GM21576 (cell line): ENCODE measurements around the gene LMO7.
A peak's percentile ranks its signal among the peaks of the same experiment; 100 is the strongest.
"Not testable (repeated sequence)": the region's sequence is repeated elsewhere in the genome, so short reads cannot be mapped to it uniquely, and the experiment has no call there.

Experiments used
- ATAC-seq: cut with Tn5 transposase; IDR thresholded peaks from one replicate; pipeline ENCODE4 v1.9.1; 2021; ENCODE audit warnings: mild to moderate bottlenecking, moderate library complexity; ENCODE audit not compliant: unreplicated experiment

The LMO7 gene

DNA sequence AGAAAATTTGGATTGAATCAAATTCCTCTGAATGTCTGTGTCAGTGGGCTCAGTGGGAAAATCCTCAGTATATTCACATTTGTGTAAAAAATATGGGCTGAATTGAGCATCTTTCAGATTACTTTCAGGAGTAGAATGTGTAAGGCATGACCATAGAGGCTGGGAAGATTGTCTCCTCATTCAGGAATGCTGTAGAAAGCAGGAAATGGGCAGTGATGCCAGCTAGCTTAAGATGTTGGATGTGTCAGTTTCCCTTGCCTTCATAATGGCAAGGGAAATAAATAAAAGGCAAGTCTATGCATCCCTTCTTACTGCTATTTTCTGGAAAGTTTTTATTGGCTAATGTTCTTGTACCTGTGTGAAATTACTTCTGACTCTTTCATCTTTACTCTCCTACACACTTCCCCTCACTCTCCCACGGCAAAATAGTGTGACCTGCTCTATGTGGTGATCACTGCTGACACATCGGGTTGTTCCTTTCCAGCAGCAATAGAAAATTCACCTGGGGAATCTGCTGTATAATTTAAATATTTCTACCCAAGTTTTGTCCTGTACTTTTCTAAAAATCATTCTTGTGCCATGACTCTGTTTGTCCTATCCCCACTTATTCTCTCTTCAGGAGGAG lies 103.2 kb downstream of the LMO7 start:
- peak; percentile 68 for ATAC-seq

- no peak for ATAC-seq
These were observed 103.9 kb downstream of the LMO7 start for GRCh38 chr13:75740031-75740430.

DNA sequence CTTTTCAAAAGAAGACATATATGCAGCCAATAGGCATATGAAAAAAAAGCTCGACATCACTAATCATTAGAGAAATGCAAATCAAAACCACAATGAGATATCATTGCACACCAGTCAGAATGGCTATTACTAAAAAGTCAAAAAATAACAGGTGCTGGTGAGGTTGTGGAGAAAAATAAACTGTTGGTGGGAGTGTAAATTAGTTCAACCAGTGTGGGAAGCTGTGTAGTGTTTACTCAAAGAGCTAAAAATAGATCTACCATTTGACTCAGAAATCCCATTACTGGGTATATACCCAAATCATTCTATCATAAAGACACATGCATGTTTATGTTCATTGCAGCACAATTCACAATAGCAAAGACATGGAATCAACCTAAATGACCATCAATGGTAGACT lies 106.9 kb downstream of the LMO7 start:
- ATAC-seq: not testable (repeated sequence)

DNA sequence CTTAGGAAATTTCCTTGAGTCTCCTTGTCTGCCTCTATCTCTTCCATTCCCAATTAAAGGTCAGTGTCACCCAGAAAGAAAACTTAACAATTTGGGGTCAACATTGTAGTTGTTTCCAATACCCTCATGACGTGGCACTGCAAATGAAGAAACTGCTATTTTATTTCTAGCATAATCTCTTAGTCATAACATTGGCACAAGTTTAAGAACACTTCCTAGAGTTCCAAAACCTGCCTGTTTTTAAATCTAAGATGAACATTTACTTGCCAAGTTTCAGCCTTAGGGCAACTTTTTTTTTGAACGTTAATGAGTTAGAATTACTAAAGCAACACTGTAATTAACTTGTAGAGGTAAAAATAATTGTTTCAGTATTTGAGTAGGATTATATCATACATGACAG lies 108.0 kb downstream of the LMO7 start:
- ATAC-seq: no peak

GRCh38 chr13:75745387-75745786 lies 109.3 kb downstream of the LMO7 start:
- ATAC-seq: no peak

GRCh38 chr13:75748874-75749273 lies 112.7 kb downstream of the LMO7 start:
- ATAC-seq: no peak

- no peak for ATAC-seq
These were observed 113.3 kb downstream of the LMO7 start for GRCh38 chr13:75749407-75749806.

DNA sequence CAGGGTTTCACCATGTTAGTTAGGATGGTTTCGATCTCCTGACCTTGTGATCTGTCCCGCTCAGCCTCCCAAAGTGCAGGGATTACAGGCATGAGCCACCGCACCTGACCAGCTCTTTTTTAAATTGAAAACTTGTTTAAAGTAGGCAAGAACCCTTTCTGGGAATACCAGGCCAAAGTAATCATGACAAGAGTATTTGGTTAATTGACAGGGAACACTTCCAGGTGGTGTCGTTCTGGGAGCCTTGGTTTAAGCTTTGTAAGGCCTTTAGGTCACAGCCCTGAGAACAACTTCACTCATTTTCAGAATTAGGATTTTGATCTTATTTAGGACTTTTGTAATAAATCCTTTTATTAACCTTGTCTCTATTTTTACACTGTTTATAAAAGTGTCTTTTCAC lies 115.2 kb downstream of the LMO7 start:
- ATAC-seq: no peak

- no peak for ATAC-seq
These were observed 116.7 kb downstream of the LMO7 start for GRCh38 chr13:75752826-75753225.

DNA sequence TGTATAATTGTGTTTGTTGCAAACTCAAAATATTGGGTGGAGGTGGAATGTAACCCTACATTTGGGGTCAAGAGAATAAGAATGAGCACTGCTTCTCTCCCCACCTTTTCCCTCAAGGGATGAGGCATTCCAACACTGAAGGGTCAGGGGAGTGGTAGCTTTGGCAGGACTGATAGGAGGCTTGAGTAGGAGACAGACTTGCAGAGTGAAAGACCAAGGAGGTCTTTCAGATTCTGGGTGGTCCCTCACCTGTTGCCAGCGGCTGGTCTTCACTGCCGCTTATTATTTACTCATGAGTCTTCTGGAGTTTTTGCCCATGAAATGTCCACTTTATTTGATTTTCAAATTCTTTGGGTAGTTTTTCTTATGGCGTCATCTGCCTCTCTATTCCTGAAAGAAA lies 118.8 kb downstream of the LMO7 start:
- no peak for ATAC-seq

DNA sequence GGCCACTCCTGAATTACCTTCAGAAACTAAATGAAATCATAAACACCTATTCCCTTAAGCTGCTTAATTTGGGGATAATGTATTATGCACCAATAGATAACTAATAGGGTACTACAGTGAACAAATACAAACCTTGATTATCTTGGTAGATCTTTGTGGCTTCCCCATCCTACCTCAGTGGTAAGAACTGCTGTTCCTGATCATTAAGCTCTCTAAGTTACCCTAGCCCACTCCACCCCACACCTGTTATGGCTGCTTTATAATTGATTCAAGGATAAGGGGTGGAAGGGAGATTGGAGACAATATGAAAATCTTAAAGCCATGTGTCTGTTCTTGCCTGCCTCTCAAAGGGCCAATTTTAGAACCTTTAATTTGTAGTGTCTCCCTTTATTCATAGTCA lies 121.2 kb downstream of the LMO7 start:
- no peak for ATAC-seq

DNA sequence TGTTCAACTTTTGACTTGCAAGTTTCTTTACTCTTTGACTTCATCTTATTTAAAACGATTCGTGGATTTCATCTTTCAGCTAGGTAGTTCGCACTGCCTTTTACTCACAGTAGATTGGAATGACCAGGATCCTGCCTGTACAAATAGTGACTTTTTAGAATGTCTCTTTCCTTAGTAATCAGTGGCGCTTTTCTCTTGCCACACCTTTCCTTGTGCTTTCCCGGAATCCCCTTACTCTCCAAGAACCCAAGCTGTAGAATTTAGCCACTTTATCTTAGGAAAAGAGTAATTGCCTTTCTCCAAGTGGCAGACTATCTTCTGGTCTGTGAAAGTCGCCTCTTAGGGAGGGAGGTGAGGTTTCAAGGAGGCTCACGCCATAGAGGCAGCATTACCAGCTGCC lies 123.4 kb downstream of the LMO7 start:
- no peak for ATAC-seq

- ATAC-seq: peak; percentile 31
These were observed 124.2 kb downstream of the LMO7 start for GRCh38 chr13:75760131-75761021.

DNA sequence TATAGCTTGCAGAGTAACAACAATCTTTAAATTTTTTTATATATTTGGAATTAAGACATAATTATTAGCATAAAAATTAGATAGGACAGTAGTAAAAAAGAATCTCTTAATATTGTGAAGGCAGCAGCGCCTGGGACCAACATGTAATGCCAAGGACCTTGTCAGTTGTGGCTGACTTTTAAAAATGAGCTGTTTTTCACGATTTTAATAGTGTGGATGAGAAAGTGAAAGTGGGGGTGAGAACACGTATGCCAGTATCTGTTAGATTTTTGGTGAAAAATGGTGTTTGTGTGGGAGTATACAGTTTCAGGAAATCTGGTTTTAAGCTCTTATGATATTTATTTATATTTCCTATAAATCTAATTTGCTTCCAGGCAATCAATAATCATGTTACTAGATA lies 125.2 kb downstream of the LMO7 start:
- ATAC-seq: peak; percentile 24

DNA sequence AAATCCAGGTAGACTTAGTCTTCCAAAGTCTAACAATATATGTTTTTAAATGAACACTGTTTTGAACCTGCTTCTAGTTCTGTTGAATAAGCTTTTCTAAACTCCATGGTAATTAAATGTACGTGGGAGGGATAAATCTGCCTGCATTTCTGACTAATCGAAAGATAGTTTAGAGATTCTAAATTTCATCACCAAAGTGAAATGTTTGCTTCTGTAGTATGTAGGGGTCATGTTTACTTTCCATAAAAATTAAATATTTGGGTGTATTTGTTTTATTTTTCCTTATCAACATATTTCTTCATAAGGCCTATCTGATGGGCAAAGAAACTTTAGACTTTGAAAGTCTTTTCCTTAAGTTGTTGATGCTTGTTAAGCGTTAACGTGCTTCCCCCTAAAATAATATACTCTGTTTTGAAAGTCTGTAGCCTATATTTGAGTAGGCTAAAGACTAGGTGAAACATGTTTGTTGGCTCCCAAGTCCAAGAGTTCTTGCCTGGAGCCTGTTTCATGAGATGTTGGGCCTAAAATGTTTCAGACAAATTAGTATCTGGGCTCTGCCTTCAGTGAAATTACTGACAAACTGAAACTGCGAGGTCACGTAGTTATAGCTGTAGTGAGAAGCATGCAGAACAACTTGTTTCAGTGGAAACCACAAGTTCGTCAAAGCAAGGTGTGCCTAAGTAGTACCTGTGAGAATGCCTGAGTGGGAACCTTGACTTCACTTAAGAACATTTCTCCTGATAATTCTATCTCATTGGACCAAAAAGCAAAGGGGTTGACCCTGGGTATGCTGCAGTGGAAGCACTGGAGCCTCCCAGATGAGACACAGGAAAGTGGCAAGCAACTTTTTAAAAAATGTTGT lies 126.2 kb downstream of the LMO7 start:
- ATAC-seq: peak; percentile 96

GRCh38 chr13:75762955-75763354 lies 126.8 kb downstream of the LMO7 start:
- no peak for ATAC-seq

DNA sequence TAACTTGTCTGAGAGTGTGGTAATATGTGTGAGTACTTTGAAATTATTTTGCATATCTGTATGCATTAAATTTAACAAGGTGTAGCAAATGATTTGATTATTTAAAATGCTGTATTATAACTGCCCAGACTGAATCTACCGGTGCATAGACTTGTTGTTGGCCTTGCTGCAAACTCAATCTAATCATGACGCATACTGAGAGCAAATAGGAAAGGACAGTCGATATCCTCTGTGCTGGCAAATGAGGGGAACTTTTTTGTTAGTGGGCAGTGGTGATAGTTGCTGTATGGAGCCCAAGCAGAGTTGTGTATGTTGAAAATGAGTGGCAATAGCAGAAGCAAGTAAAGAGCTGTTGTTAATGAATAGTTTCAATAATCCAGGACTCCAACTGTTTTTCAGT lies 127.4 kb downstream of the LMO7 start:
- ATAC-seq: no peak

GRCh38 chr13:75764251-75764925 lies 128.3 kb downstream of the LMO7 start:
- no peak for ATAC-seq

GRCh38 chr13:75764926-75765310 lies 128.8 kb downstream of the LMO7 start:
- ATAC-seq: no peak

- ATAC-seq: no peak
These were observed 130.5 kb downstream of the LMO7 start for GRCh38 chr13:75766636-75767035.
